Glomerular visceral epithelial cell (primary cell): ENCODE measurements around the gene EME1.

ENCODE experiments used
- DNase-seq: peaks from one replicate; pipeline ENCODE4 v3.0.0-alpha.2; 2016; ENCODE audit errors: extremely low spot score

The EME1 gene

GRCh38 chr17:50348522-50349242 is 24.3 kb upstream of the EME1 start:
- DNase-seq = peak; percentile 56

GRCh38 chr17:50349243-50349600 is 23.8 kb upstream of the EME1 start:
- DNase-seq = no peak

GRCh38 chr17:50350733-50351132 is 22.3 kb upstream of the EME1 start:
- no peak for DNase-seq

GRCh38 chr17:50352072-50352692 is 20.8 kb upstream of the EME1 start:
- DNase-seq = no peak

- no peak for DNase-seq
These were observed 20.1 kb upstream of the EME1 start for GRCh38 chr17:50352693-50353599.

- no peak for DNase-seq
These were observed 19.3 kb upstream of the EME1 start for GRCh38 chr17:50353600-50354195.

- DNase-seq = no peak
These were observed 18.8 kb upstream of the EME1 start for GRCh38 chr17:50354198-50354597.

- no peak for DNase-seq
These were observed 18.3 kb upstream of the EME1 start for GRCh38 chr17:50354776-50355175.

GRCh38 chr17:50355336-50355700 is 17.7 kb upstream of the EME1 start:
- DNase-seq = no peak

GRCh38 chr17:50355701-50356341 is 17.2 kb upstream of the EME1 start:
- no peak for DNase-seq

GRCh38 chr17:50356418-50356817 is 16.6 kb upstream of the EME1 start:
- DNase-seq = no peak

- no peak for DNase-seq
These were observed 16.0 kb upstream of the EME1 start for GRCh38 chr17:50356892-50357510.

GRCh38 chr17:50358177-50358576 is 14.9 kb upstream of the EME1 start:
- no peak for DNase-seq

- no peak for DNase-seq
These were observed 13.9 kb upstream of the EME1 start for GRCh38 chr17:50359005-50359699.

- no peak for DNase-seq
These were observed 13.0 kb upstream of the EME1 start for GRCh38 chr17:50359998-50360461.

- no peak for DNase-seq
These were observed 12.4 kb upstream of the EME1 start for GRCh38 chr17:50360486-50361115.

- DNase-seq = peak; percentile 63
These were observed 11.2 kb upstream of the EME1 start for GRCh38 chr17:50361561-50362480.

- DNase-seq = no peak
These were observed 10.4 kb upstream of the EME1 start for GRCh38 chr17:50362661-50363060.
